Stomach (tissue), 4 donors: ENCODE data around the gene DCAF5.

Source experiments
- EP300 ChIP-seq: sonication (generic); formaldehyde crosslinking; IDR thresholded peaks from one replicate; pipeline ENCODE4 v1.6.1; 2017; ENCODE audit warnings: antibody characterized with exemption
- POLR2A ChIP-seq, 4 donors: fragments of 450-650 bp; IDR thresholded peaks; one replicate each; pipeline ENCODE4 v1.6.1; 2016; ENCODE audit warnings: antibody characterized with exemption in 4 of 4, control low read depth in 2 of 4, mild to moderate bottlenecking in 1 of 4, moderate library complexity in 1 of 4
- POLR2AphosphoS5 ChIP-seq, 3 donors: sonication (generic); formaldehyde crosslinking; IDR thresholded peaks; one replicate each; pipeline ENCODE4 v1.6.1; 2016; ENCODE audit warnings: antibody characterized with exemption in 3 of 3
- TF ChIP-seq, protein P1 (sequence below), 7 experiments: fragments of 450-650 bp in 4 of 7; fragments of 200-600 bp in 3 of 7; sonication (generic) in 3 of 7; IDR thresholded peaks; one replicate each; pipeline ENCODE4 v1.5.1; 2016 to 2019; ENCODE audit warnings: antibody characterized with exemption in 7 of 7, control low read depth in 2 of 7, mild to moderate bottlenecking in 1 of 7

GRCh38 chr14:69044296-69044695 is 108.6 kb downstream of the DCAF5 start:
- TF ChIP-seq, protein P1, sequence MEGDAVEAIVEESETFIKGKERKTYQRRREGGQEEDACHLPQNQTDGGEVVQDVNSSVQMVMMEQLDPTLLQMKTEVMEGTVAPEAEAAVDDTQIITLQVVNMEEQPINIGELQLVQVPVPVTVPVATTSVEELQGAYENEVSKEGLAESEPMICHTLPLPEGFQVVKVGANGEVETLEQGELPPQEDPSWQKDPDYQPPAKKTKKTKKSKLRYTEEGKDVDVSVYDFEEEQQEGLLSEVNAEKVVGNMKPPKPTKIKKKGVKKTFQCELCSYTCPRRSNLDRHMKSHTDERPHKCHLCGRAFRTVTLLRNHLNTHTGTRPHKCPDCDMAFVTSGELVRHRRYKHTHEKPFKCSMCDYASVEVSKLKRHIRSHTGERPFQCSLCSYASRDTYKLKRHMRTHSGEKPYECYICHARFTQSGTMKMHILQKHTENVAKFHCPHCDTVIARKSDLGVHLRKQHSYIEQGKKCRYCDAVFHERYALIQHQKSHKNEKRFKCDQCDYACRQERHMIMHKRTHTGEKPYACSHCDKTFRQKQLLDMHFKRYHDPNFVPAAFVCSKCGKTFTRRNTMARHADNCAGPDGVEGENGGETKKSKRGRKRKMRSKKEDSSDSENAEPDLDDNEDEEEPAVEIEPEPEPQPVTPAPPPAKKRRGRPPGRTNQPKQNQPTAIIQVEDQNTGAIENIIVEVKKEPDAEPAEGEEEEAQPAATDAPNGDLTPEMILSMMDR (IDR thresholded peaks at IDR 0.05), result no peak
- TF ChIP-seq POLR2AphosphoS5 (IDR thresholded peaks at IDR 0.05) (no peak), POLR2A (IDR thresholded peaks at IDR 0.05) (no peak), EP300 (no peak)
